Activated CD8-positive, alpha-beta memory T cell treated with anti-CD3 and anti-CD28 coated beads for 48 hours (primary cell): ENCODE measurements around the gene NRCAM.

Experiments used
- DNase-seq, 3 experiments: peaks; one replicate each; pipeline ENCODE4 v3.0.0-alpha.2; 2020; ENCODE audit warnings: low read depth in 2 of 3, low spot score in 2 of 3

NRCAM gene

GRCh38 chr7:108103558-108104298, 352.5 kb downstream of the NRCAM start:
- no peak for DNase-seq

GRCh38 chr7:108102671-108103312, 353.4 kb downstream of the NRCAM start:
- DNase-seq = no peak

- DNase-seq = no peak
Observed at GRCh38 chr7:108101759-108102158, 354.5 kb downstream of the NRCAM start.

GRCh38 chr7:108099713-108100112, 356.5 kb downstream of the NRCAM start:
- DNase-seq = no peak

- DNase-seq = no peak
Observed at GRCh38 chr7:108097703-108098102, 358.5 kb downstream of the NRCAM start.
